Fibroblast of skin of right quadriceps (primary cell): ENCODE data around the gene PAQR3.

Experiments
- DNase-seq: peaks from one replicate; pipeline ENCODE4 v3.0.0-alpha.2; 2013

The PAQR3 gene, protein sequence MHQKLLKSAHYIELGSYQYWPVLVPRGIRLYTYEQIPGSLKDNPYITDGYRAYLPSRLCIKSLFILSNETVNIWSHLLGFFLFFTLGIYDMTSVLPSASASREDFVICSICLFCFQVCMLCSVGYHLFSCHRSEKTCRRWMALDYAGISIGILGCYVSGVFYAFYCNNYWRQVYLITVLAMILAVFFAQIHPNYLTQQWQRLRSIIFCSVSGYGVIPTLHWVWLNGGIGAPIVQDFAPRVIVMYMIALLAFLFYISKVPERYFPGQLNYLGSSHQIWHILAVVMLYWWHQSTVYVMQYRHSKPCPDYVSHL

DNA sequence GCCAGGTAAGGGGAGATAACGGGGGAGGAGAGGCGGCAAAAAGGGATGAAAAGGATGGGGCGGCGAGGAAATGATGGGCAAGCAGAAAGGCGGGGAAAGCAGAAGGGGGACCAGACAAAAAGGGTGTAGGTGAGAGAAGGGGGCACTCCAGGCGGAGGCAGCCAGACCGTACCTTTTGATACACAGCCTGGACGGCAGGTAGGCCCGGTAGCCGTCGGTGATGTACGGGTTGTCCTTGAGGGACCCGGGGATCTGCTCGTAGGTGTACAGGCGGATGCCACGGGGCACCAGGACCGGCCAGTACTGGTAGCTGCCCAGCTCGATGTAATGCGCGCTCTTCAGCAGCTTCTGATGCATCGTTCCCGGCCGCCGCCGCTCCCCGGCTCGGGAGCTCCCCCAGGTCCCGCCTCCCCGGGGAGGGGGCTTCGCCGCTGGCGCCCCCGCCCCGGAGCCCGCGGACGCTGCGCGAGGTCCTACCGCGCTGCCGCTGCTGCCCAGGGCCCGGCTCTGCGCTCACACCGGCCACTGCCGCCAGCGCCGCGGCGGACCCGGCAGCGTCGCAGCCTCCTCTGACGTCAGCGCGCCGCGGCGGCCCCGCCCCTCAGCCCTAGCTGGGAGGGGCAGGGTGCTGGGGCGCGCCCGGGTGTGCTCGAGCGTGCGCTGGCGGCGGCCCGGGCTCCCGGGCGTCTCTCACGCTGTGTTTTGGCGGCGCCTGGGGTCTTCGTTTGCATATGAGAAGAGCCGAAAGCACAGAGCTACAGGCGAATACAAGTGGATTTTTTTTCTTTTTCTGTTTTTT, at the start of gene PAQR3:
Gene PAQR3, minus strand, starts transcription at position 571 of the 799 bp plus-strand sequence. Its CDS starts 214 bp downstream, at position 357.
- peak; percentile 83 for DNase-seq

GRCh38 chr4:78987683-78988082, 48.4 kb upstream of the PAQR3 start:
- no peak for DNase-seq

GRCh38 chr4:78984593-78984992, 45.4 kb upstream of the PAQR3 start:
- DNase-seq: no peak

GRCh38 chr4:78975865-78976264, 36.6 kb upstream of the PAQR3 start:
- DNase-seq: no peak

DNA sequence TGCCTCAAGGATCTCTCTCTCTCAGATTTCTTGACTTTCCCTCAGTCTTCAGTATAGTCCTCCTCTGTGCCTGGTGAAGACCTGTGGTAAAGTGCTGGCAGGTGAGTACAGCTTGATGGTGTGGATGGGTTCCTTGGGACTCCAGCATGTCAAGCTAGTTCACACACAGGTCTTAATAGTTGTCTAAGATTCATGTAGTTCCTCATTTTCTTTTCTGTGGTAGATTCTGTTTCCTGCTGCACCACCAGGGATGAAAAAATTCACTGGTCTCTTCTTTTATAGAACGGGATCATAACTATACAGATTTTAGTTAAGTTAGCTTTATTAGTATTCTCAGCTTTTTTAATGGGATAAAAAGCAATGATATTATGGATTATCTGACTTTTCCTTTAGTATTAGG, 32.5 kb upstream of the PAQR3 start:
- no peak for DNase-seq

DNA sequence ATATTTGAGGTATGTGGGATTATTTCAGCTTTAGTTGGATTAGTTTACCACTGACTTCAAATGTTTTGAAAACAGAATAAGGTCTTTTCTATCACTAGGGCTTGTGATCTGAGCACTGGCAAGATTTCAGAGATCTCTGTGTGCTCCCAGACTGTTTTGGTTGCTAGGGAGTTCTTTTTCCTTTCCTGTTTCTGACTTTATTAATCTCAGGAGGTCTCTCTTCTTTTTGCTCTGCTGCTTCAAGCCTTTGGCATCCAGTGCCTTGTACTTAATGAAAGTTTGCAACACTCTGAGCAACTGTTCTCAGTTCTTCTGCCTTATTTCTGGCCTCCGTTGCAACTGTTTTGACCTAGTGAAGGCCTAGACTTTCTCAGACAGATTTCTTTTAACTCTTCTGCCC, 32.1 kb upstream of the PAQR3 start:
- no peak for DNase-seq

DNA sequence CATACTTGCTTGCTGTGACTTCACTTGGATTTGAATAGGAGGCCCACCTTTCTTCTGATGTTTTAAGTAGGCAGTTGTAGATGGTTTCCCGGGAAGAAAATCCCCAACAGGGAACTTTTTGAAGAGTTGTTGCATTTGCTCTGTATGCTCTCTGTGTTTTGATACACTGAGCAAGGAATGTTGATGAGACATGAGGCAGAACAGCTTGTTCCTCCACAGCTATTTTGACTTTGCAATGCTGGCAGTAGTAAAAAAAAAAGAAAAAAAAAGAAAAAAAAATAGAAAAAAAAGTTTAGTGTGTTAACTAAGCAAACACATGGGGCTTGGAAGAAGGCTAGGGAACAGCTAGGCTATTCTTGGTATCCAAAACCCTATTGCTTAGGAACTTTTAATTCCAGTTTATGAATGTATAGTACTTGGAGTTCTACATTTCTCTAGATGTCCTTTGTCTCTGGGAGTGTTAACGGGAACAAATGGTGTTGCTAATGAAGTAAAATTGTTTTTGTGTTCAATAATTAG, 23.4 kb upstream of the PAQR3 start:
- DNase-seq: no peak

- DNase-seq: no peak
Measured at GRCh38 chr4:78960926-78961325, 21.7 kb upstream of the PAQR3 start.

DNA sequence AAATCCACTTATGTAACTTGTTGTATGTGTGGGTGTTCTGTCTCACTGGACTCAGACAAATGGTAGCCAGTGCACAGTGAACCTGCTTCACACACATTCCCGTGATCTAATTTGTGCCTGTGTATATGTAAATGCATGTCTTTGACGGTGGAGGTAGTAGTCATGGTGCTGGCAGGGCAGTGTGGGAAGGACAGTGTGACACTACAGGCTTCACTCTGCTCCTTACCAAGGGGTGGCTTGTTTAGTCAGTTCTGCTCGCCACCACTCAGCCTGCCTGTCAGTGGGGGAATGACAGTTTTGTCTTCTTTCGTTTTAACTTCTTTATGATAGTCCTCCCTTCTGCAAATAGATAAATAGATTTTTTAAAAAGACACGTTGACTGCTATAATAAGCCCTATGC, 17.7 kb upstream of the PAQR3 start:
- DNase-seq: no peak

DNA sequence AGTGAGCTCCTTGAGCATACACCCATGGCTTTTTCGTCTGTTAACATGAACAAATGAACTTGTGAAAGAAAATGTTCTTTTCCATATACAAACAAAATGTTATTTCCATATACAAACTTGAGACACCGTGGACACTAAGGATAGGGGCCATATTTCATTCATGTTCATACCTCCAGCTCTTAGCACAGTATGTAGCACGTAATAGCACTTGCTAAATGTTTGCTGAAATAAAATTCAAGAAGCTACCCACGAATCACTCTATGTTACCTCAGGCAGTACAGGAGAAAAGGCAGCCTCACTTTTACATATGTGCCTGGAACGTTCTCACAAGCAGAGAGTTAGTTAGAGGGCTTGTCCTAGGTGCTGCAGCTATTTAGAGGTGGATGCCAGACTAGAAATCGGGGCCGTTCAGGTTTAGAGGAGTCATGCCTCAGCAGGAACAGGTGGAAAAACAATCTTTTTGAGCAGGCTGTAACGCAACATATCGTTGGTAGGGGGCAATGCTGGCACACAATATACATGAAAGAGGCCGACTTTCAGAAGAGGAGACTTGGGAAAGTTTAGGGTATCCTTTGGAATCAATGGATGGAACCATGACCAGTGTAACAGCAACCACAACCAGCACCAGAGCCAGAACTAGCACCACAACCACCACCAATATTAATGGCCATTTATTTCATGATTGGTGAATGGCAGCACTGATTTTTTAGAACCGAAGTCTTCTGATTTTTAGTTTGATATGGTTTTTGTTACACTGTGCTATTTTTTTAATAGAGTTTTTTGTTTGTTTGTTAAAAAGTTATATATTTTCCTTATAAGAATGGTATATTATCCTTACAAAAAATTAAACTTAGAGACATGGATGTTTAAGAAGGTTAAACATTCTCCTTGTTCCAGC, 14.8 kb upstream of the PAQR3 start:
- no peak for DNase-seq

DNA sequence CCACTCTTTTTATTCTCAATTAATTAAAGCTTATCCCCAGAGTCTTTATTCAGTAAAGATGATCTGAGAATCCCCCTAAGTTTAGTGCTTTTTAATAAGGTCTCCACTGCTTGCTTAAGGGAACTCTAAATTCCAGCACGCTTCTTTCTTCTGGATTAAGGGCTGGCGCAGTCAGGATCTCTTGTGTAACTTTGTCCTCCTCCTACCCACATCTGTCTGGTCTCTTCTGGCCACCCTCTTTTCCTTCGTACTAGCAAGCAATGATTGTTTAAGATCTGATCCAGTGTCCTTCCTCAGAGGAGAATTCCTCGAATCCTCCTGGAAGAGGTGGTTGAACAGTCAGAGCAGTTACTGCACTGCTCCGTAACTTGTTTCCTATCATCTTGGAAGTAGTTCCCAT, 14.0 kb upstream of the PAQR3 start:
- no peak for DNase-seq

GRCh38 chr4:78951862-78952472, 12.7 kb upstream of the PAQR3 start:
- DNase-seq: peak; percentile 47

DNA sequence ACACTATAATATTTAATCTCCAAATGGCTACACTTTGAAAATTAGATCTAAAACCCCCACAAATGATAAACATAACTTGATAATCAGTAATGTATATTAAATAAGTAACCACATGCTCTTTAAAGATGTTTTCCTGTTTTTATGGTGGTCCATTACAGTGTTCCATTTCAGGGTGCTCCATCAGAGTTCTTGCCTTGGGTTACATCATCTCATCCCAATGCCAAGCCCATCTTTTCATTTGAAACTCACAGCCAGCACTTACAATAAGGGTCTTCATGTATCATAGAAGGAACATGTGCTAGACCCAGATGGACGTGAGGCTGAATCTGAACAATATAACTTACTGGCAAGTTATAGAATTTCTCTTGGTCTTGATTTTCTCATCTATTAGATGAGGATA, 10.5 kb upstream of the PAQR3 start:
- peak; percentile 20 for DNase-seq

GRCh38 chr4:78945651-78946179, 6.5 kb upstream of the PAQR3 start:
- no peak for DNase-seq

DNA sequence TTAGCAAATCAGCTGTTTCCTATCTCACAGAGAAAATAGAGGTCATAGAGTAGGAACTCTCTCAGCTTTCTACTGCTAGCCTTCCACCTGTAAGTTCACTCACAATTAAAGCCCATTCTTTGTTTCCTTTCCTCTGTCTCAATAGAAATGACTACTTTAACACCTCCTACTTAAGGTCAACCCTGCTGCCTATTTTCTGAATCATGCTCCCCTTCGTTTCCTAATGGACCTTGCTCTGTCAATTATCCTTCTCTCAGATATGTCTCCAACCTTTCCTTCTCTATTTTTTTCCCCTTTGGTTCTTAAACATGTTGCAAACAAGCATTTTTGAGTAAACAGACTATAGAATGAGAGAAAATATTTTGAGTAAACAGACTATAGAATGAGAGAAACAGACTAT, 5.1 kb upstream of the PAQR3 start:
- DNase-seq: no peak

GRCh38 chr4:78940752-78941151, 1.5 kb upstream of the PAQR3 start:
- no peak for DNase-seq

DNA sequence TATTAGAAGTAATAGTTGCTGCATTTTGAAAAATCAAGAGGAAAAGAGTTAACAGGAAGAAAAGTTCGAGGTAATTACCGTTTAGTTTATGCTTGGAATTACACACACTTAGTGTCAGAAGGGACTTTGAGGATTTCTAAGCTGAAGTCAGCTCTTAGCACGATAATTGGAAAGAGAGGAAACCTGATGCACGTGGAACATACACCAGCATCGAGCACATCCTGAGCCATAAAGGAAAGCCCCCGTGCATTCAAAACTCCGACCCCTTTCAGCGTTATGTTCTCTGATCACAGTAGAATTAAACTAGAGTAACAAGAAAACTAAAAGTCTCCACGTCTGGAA, 400 bp upstream of the PAQR3 start:
- DNase-seq: no peak

DNA sequence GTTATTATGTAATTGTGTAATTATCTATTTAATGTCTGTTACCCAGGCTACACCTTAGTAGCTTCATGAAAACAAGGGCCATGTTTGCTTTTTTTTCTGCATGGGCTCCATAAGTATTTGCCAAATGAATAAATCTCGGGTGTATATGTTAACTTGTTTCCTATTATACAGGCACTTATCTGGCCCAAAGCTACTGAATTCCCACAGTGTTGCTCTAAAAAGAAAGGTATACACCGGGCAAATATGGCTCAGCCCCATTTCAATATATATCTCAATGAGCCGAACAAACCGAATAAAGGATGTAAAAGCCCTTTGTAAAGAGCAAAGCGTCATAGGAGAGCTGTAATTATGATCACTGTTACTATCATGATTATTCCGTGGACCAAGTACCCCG, 767 bp downstream of the PAQR3 start:
- DNase-seq: no peak

DNA sequence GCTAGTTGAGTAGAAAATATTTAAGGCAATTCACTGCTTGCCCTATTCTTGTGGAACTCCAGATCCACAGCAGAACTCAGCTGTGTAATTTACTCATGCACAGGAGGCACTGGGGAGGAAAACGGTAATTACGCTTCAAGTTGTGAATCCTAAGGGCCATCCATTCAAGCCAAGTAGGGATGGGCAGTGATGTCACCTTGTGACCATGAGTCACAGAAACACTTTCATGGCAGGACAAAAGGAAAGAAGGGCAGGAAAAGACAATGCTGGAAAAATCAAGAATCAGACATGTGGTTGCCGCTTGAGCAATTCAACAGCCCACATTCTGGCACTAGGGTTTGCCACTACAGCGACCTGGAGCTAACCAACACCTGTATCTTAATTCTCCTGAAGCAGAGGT, 1.4 kb downstream of the PAQR3 start:
- no peak for DNase-seq

DNA sequence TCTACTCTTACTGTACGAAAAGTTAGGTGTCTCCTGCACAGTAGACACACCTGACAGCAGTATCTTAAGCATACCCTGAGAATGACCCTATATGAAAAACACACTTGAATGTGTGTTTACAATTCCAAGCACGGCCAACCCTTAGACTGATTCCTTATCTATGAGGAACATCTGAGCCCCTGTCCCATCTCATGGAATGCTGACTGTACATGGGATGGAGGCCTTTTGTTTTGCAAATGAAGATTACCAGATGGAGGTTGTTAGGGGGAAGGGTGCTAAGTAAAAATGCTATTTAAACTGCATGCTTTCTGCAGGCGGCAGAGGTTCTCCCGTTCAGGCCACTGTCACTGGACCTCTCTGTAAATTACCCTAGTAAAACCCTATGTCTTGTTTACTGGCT, 2.2 kb downstream of the PAQR3 start:
- DNase-seq: no peak

DNA sequence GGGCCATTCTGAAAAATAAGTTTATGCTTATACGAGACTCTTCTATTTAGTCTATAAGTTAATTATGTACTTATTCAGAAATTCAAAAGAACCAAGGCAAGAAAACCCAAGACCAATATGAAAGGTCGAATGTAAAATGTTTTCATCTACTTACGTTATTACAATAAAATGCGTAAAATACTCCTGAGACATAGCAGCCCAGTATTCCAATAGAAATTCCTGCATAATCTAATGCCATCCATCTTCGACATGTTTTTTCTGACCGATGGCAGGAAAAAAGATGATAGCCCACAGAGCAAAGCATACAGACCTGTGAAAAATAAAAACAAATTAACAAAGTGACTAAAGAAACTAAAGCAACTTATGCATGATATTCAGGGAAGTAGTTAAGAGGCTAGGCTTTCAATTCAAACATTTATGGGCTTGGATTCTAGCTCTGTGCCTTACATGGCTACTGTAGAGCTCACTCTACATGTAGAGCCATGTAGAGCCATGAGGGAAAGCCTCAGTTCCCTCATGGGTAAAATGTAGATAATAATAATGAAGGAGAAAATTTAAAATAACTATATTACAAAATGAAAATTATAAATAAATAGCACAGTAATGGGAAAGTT, 9.1 kb downstream of the PAQR3 start:
- no peak for DNase-seq

DNA sequence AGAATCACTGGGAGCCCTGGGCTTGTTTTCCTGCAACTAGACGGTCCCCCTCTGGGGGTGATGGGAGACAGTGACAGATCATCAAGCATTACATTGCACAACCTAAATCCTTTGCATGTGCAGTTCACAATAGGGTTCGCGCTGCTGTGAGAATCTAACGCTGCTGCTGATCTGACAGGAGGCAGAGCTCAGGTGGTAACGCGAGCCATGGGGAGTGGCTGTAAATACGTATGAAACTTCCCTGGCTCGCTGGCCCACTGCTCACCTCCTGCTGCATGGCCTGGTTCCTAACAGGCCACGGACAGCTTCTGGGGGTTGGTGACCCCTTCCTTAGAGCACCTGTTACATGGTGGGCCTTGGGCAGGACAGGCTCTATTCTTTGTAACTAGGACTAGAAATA, 10.4 kb downstream of the PAQR3 start:
- no peak for DNase-seq
